IPS-18c (cell line): ENCODE results near the gene CCK.
"Not testable (repeated sequence)": the region's sequence is repeated elsewhere in the genome, so short reads cannot be mapped to it uniquely, and the experiment has no call there.

Experiments used
- H3K4me3 ChIP-seq: 2 replicates; pipeline ENCODE4 v1.7.0; 2013; ENCODE audit warnings: low read depth, mild to moderate bottlenecking, low read length, moderate library complexity; ENCODE audit not compliant: insufficient read depth
- H3K9me3 ChIP-seq: one replicate; pipeline ENCODE4 v1.6.1; 2013; ENCODE audit warnings: mild to moderate bottlenecking, low read length, moderate library complexity; ENCODE audit not compliant: control insufficient read depth, insufficient read depth

CCK gene

GRCh38 chr3:42266085-42266484 lies at the start of gene CCK:
CCK (minus strand) TSS chr3:42266185; CDS start chr3:42263630, 2,555 bp downstream.
- peaks cover 2% of the 10 kb centered on the region for H3K9me3 ChIP-seq
- no peak within 1 kb of the TSS for H3K4me3 ChIP-seq

GRCh38 chr3:42314411-42314810 lies 48.4 kb upstream of the CCK start:
- Histone ChIP-seq H3K4me3 (no peak overlapping the region), H3K9me3 (peaks cover 8% of the 10 kb centered on the region)

GRCh38 chr3:42308651-42309050 lies 42.7 kb upstream of the CCK start:
- H3K9me3 ChIP-seq = peaks cover 5% of the 10 kb centered on the region
- no peak overlapping the region for H3K4me3 ChIP-seq

GRCh38 chr3:42306499-42306898 lies 40.5 kb upstream of the CCK start:
- H3K9me3 ChIP-seq = peaks cover 5% of the 10 kb centered on the region

GRCh38 chr3:42302924-42303634 lies 37.1 kb upstream of the CCK start:
- Histone ChIP-seq H3K4me3 (no peak overlapping the region), H3K9me3 (no peaks in the 10 kb centered on the region)

More at GRCh38 chr3:42306499-42306898, 40.5 kb upstream of the CCK start:
- H3K4me3 ChIP-seq = no peak overlapping the region

GRCh38 chr3:42301446-42302175 lies 35.6 kb upstream of the CCK start:
- Histone ChIP-seq H3K9me3 (no peaks in the 10 kb centered on the region), H3K4me3 (no peak overlapping the region)

- no peaks in the 10 kb centered on the region for H3K9me3 ChIP-seq
These were observed 34.8 kb upstream of the CCK start for GRCh38 chr3:42300778-42301177.

GRCh38 chr3:42300013-42300412 lies 34.0 kb upstream of the CCK start:
- Histone ChIP-seq H3K9me3 (no peaks in the 10 kb centered on the region), H3K4me3 (no peak overlapping the region)

More at GRCh38 chr3:42300778-42301177, 34.8 kb upstream of the CCK start:
- no peak overlapping the region for H3K4me3 ChIP-seq

- H3K9me3 ChIP-seq = no peaks in the 10 kb centered on the region
- no peak overlapping the region for H3K4me3 ChIP-seq
These were observed 32.3 kb upstream of the CCK start for GRCh38 chr3:42298259-42298658.

GRCh38 chr3:42292009-42292408 lies 26.0 kb upstream of the CCK start:
- Histone ChIP-seq H3K4me3 (no peak overlapping the region), H3K9me3 (no peaks in the 10 kb centered on the region)

GRCh38 chr3:42290966-42291714 lies 25.2 kb upstream of the CCK start:
- H3K4me3 ChIP-seq = no peak overlapping the region
- no peaks in the 10 kb centered on the region for H3K9me3 ChIP-seq

- Histone ChIP-seq H3K4me3 (no peak overlapping the region), H3K9me3 (no peaks in the 10 kb centered on the region)
These were observed 23.0 kb upstream of the CCK start for GRCh38 chr3:42289026-42289425.

- H3K4me3 ChIP-seq = no peak overlapping the region
- H3K9me3 ChIP-seq = no peaks in the 10 kb centered on the region
These were observed 22.4 kb upstream of the CCK start for GRCh38 chr3:42288385-42288784.

GRCh38 chr3:42287423-42287822 lies 21.4 kb upstream of the CCK start:
- H3K9me3 ChIP-seq, H3K4me3 ChIP-seq: not testable (repeated sequence)

- Histone ChIP-seq H3K9me3 (no peaks in the 10 kb centered on the region), H3K4me3 (no peak overlapping the region)
These were observed 11.7 kb upstream of the CCK start for GRCh38 chr3:42277676-42278075.

GRCh38 chr3:42276141-42277132 lies 10.5 kb upstream of the CCK start:
- H3K4me3 ChIP-seq = no peak overlapping the region

GRCh38 chr3:42275217-42275616 lies 9.2 kb upstream of the CCK start:
- no peak overlapping the region for H3K4me3 ChIP-seq
- H3K9me3 ChIP-seq = peaks cover 5% of the 10 kb centered on the region

More at GRCh38 chr3:42276141-42277132, 10.5 kb upstream of the CCK start:
- H3K9me3 ChIP-seq = peaks cover 2% of the 10 kb centered on the region
